Measurements from ENCODE around the gene NFKBIB.

The NFKBIB gene

GRCh38 chr19:38907670-38908069 is 7.9 kb downstream of the NFKBIB start:
- no peak for DNase-seq

- DNase-seq: no peak
Observed at GRCh38 chr19:38908911-38909310, 9.1 kb downstream of the NFKBIB start.

GRCh38 chr19:38910488-38910887 is 10.7 kb downstream of the NFKBIB start:
- DNase-seq: no peak

GRCh38 chr19:38911388-38912001 is 11.7 kb downstream of the NFKBIB start:
- DNase-seq: no peak

- DNase-seq: no peak
Observed at GRCh38 chr19:38912600-38913514, 13.1 kb downstream of the NFKBIB start.

- no peak for DNase-seq
Observed at GRCh38 chr19:38913958-38914357, 14.2 kb downstream of the NFKBIB start.

GRCh38 chr19:38915329-38916321 is 15.9 kb downstream of the NFKBIB start:
- DNase-seq: no peak

- no peak for DNase-seq
Observed at GRCh38 chr19:38917516-38917915, 17.7 kb downstream of the NFKBIB start.

GRCh38 chr19:38917921-38918491 is 18.2 kb downstream of the NFKBIB start:
- no peak for DNase-seq

GRCh38 chr19:38918526-38918925 is 18.8 kb downstream of the NFKBIB start:
- no peak for DNase-seq

GRCh38 chr19:38919837-38920601 is 20.2 kb downstream of the NFKBIB start:
- DNase-seq: no peak

GRCh38 chr19:38920602-38921419 is 21.0 kb downstream of the NFKBIB start:
- DNase-seq: no peak

- no peak for DNase-seq
Observed at GRCh38 chr19:38921420-38922274, 21.9 kb downstream of the NFKBIB start.

- DNase-seq: no peak
Observed at GRCh38 chr19:38922482-38922881, 22.7 kb downstream of the NFKBIB start.

- DNase-seq: no peak
Observed at GRCh38 chr19:38924388-38924787, 24.6 kb downstream of the NFKBIB start.

- DNase-seq: no peak
Observed at GRCh38 chr19:38928391-38929001, 28.7 kb downstream of the NFKBIB start.

- peak; percentile 95 for DNase-seq
Observed at GRCh38 chr19:38929929-38930775, 30.4 kb downstream of the NFKBIB start, which contains the start of gene SARS2. Gene SARS2, minus strand, starts transcription at chr19:38930763. Its CDS starts 27 bp downstream, at chr19:38930736.

Measured in CD4-positive, alpha-beta T cell treated with Interleukin-6 for 4 hours (primary cell).